Vagina (tissue), 2 donors: ENCODE measurements around the gene BRD3OS.

Experiments used
- CTCF ChIP-seq, 3 experiments: fragments of 450-650 bp in 2 of 3; fragments of 200-600 bp in 1 of 3; sonication (generic) in 1 of 3; IDR thresholded peaks; one replicate each; pipeline ENCODE4 v1.5.1; 2017 to 2019; ENCODE audit warnings: antibody characterized with exemption in 3 of 3, mild to moderate bottlenecking in 2 of 3, moderate library complexity in 2 of 3
- POLR2A ChIP-seq, 2 donors: fragments of 450-650 bp; IDR thresholded peaks; one replicate each; pipeline ENCODE4 v1.6.1; 2017; ENCODE audit warnings: antibody characterized with exemption in 2 of 2, mild to moderate bottlenecking in 2 of 2, moderate library complexity in 2 of 2

- TF ChIP-seq CTCF (IDR thresholded peaks at IDR 0.05) = no peak
- no peak for TF ChIP-seq POLR2A (IDR thresholded peaks at IDR 0.05)
Observed at GRCh38 chr9:133977421-133978201, 47.7 kb upstream of the BRD3OS start.
